ENCODE data around the gene BRCC3.

DNA sequence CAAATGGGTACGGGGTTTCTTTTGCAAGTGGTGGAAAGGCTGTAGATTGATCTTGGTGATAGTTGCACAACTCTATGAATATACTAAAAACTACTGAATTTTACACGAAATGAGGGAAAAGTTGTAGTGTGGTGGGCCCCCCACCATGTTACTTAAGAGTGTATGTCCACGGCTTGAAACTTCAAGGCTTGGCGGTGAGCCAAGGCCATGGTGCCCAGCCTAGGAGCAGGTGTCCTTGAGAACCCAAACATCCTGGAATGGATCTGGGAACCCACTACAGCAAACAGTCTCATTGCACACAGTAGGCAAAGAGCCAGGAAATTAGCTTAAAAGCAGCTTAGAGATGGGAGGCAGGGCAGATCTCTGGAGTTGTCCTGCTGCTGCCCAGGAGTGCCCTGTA lies 62.9 kb downstream of the BRCC3 start:
- TF ChIP-seq, protein P1, sequence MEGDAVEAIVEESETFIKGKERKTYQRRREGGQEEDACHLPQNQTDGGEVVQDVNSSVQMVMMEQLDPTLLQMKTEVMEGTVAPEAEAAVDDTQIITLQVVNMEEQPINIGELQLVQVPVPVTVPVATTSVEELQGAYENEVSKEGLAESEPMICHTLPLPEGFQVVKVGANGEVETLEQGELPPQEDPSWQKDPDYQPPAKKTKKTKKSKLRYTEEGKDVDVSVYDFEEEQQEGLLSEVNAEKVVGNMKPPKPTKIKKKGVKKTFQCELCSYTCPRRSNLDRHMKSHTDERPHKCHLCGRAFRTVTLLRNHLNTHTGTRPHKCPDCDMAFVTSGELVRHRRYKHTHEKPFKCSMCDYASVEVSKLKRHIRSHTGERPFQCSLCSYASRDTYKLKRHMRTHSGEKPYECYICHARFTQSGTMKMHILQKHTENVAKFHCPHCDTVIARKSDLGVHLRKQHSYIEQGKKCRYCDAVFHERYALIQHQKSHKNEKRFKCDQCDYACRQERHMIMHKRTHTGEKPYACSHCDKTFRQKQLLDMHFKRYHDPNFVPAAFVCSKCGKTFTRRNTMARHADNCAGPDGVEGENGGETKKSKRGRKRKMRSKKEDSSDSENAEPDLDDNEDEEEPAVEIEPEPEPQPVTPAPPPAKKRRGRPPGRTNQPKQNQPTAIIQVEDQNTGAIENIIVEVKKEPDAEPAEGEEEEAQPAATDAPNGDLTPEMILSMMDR (IDR thresholded peaks at IDR 0.05) = no peak
- no peak for TF ChIP-seq EZH2 (IDR thresholded peaks at IDR 0.05; ENCODE audit: borderline replicate concordance, insufficient read depth, low read depth, low read length, poor library complexity, severe bottlenecking)

Measured in B cell (primary cell).